A673 (cell line): ENCODE results near the gene NDOR1. TPM values are rescaled to one million over a fixed set of nuclear protein-coding genes. Genes with fewer than 3 reads are reported as not detected.

Experiments
- BruUV-seq: library from RNA; stranded (reverse); fragments of 400-500 nt; replicated peaks from 2 replicates; lab custom pipeline; 2021; lab: Mats Ljungman, UMichigan
- CTCF ChIA-PET: fragments of 300-600 bp; sonication (Branson Sonifier 250); formaldehyde crosslinking; loops from one replicate; lab custom pipeline; 2022; ENCODE audit warnings: antibody characterized with exemption; lab: Charles Lee
- POLR2A ChIA-PET: fragments of 300-600 bp; sonication (Branson Sonifier 250); formaldehyde crosslinking; loops from one replicate; lab custom pipeline; 2022; ENCODE audit warnings: antibody characterized with exemption; ENCODE audit not compliant: low non-redundant PET; lab: Charles Lee
- DNase-seq: peaks from one replicate; pipeline ENCODE4 v3.0.0-alpha.2; 2015; ENCODE audit warnings: low spot score
- H3K27ac ChIP-seq: fragments of 200-600 bp; sonication (generic); 2 replicates; pipeline ENCODE4 v1.5.1; 2016; ENCODE audit warnings: mixed run types, low read depth, mild to moderate bottlenecking, mixed read lengths, antibody characterized with exemption, low read length; ENCODE audit not compliant: poor library complexity, severe bottlenecking
- H3K27me3 ChIP-seq: fragments of 200-600 bp; sonication (generic); replicated peaks from 2 replicates; pipeline ENCODE4 v1.6.1; 2017; ENCODE audit warnings: mixed run types, low read depth, mild to moderate bottlenecking, mixed read lengths, antibody characterized with exemption, low read length; ENCODE audit not compliant: insufficient read depth, poor library complexity
- H3K36me3 ChIP-seq: fragments of 200-600 bp; sonication (generic); 2 replicates; pipeline ENCODE4 v1.6.1; 2016; ENCODE audit warnings: mixed run types, mild to moderate bottlenecking, mixed read lengths, antibody characterized with exemption, low read length; ENCODE audit not compliant: insufficient read depth, poor library complexity, severe bottlenecking
- H3K4me1 ChIP-seq: fragments of 200-600 bp; sonication (generic); 2 replicates; pipeline ENCODE4 v1.6.1; 2017; ENCODE audit warnings: mixed run types, mild to moderate bottlenecking, mixed read lengths, antibody characterized with exemption, low read length; ENCODE audit not compliant: insufficient read depth, poor library complexity, severe bottlenecking
- H3K4me3 ChIP-seq: fragments of 200-600 bp; sonication (generic); 2 replicates; pipeline ENCODE4 v1.5.1; 2016; ENCODE audit warnings: low read depth, mixed run types, mild to moderate bottlenecking, mixed read lengths, low read length; ENCODE audit not compliant: poor library complexity, severe bottlenecking
- H3K9me3 ChIP-seq: fragments of 200-600 bp; sonication (generic); 2 replicates; pipeline ENCODE4 v1.6.1; 2016; ENCODE audit warnings: mixed run types, low read depth, mild to moderate bottlenecking, mixed read lengths, antibody characterized with exemption, low read length; ENCODE audit not compliant: poor library complexity, severe bottlenecking
- CTCF ChIP-seq: fragments of 300-800, 200-600 bp; sonication (generic); conservative IDR thresholded peaks from 2 replicates; pipeline ENCODE4 v1.5.1; 2017; ENCODE audit warnings: low read depth, mild to moderate bottlenecking, antibody characterized with exemption, low read length, moderate library complexity, mixed read lengths
- EZH2 ChIP-seq: fragments of 200-600 bp; sonication (generic); IDR thresholded peaks from 2 replicates; pipeline ENCODE4 v1.6.1; 2017; ENCODE audit warnings: borderline replicate concordance, low read depth, mild to moderate bottlenecking, mixed read lengths, antibody characterized with exemption, low read length; ENCODE audit not compliant: poor library complexity, severe bottlenecking
- intact Hi-C: fragments of 100-400 bp; cut with micrococcal nuclease; formaldehyde crosslinking; loops from one replicate; pipeline ENCODE4 v1.10.0; 2022; ENCODE audit not compliant: unreplicated experiment
- total RNA-seq: library from RNA; stranded (reverse); gene quantifications from 2 replicates; pipeline ENCODE4 v1.2.3, GENCODE V29; 2021

Gene NDOR1
- total RNA-seq, 1 experiment from 2014 or later = 40.2 TPM

GRCh38 chr9:137180491-137180890 is 25.0 kb upstream of the NDOR1 start:
- CTCF ChIA-PET = no interaction called here
- Histone ChIP-seq H3K27me3 (no peaks in the 10 kb centered on the region), H3K4me1 (no peaks in the 10 kb centered on the region), H3K36me3 (peaks cover 7% of the 10 kb centered on the region), H3K9me3 (no peaks in the 10 kb centered on the region), H3K4me3 (no peak overlapping the region), H3K27ac (no peak overlapping the region)
- TF ChIP-seq EZH2 = no peak
- no peak for TF ChIP-seq CTCF
- intact Hi-C loops = no loop called here
- DNase-seq = no peak
- POLR2A ChIA-PET = no interaction called here
- BruUV-seq = no TSS peak

GRCh38 chr9:137181680-137182079 is 23.8 kb upstream of the NDOR1 start:
- Histone ChIP-seq H3K27me3 (no peaks in the 10 kb centered on the region), H3K4me1 (no peaks in the 10 kb centered on the region), H3K4me3 (no peak overlapping the region), H3K27ac (no peak overlapping the region), H3K36me3 (peaks cover 7% of the 10 kb centered on the region), H3K9me3 (no peaks in the 10 kb centered on the region)
- no TSS peak for BruUV-seq
- CTCF ChIA-PET = interaction anchor here (0.6 kb wide), 1 partner anchor 38 kb away, joined by 4 read pairs; no protein-coding TSS in a partner anchor
- TF ChIP-seq CTCF (no peak), EZH2 (no peak)
- intact Hi-C loops = no loop called here
- no peak for DNase-seq
- POLR2A ChIA-PET = no interaction called here

- TF ChIP-seq EZH2 (no peak), CTCF (no peak)
- Histone ChIP-seq H3K4me3 (no peak overlapping the region), H3K36me3 (peaks cover 7% of the 10 kb centered on the region), H3K27me3 (no peaks in the 10 kb centered on the region), H3K9me3 (no peaks in the 10 kb centered on the region), H3K4me1 (peaks cover 7% of the 10 kb centered on the region), H3K27ac (no peak overlapping the region)
- no peak for DNase-seq
- ChIA-PET CTCF (no interaction called here), POLR2A (no interaction called here)
- no TSS peak for BruUV-seq
- intact Hi-C loops = no loop called here
These were observed 22.7 kb upstream of the NDOR1 start for GRCh38 chr9:137182836-137183235.
